Small intestine (tissue), 7 donors: ENCODE results near the gene GNAQ. TPM values are rescaled to one million over a fixed set of nuclear protein-coding genes. Genes with fewer than 3 reads are reported as not detected.
A peak's percentile ranks its signal among the peaks of the same experiment; 100 is the strongest.
"Not testable (repeated sequence)": the region's sequence is repeated elsewhere in the genome, so short reads cannot be mapped to it uniquely, and the experiment has no call there.

Source experiments
- DNase-seq, 2 donors: peaks; one replicate each; pipeline versions ENCODE4 v3.0.0 to v3.0.0-alpha.2; 2013
- FAIRE-seq: peaks from 2 replicates; lab custom pipeline; 2012; peaks lifted over from hg19 to GRCh38; lab: Jason Lieb, UNC
- H3K27ac ChIP-seq, 3 donors: one replicate each; pipeline ENCODE4 v1.5.1; 2013; ENCODE audit warnings: low read length in 2 of 3, mild to moderate bottlenecking in 2 of 3, control low read depth in 1 of 3, inconsistent platforms in 1 of 3, low read depth in 1 of 3, moderate library complexity in 1 of 3
- H3K27me3 ChIP-seq, 3 donors: one replicate each; pipeline ENCODE4 v1.6.1; 2013; ENCODE audit warnings: low read length in 3 of 3, inconsistent platforms in 1 of 3; ENCODE audit not compliant: control insufficient read depth in 3 of 3, insufficient read depth in 3 of 3
- H3K36me3 ChIP-seq, 3 donors: one replicate each; pipeline ENCODE4 v1.6.1; 2013; ENCODE audit warnings: low read length in 3 of 3, inconsistent platforms in 1 of 3, low read depth in 1 of 3, mild to moderate bottlenecking in 1 of 3, moderate library complexity in 1 of 3; ENCODE audit not compliant: control insufficient read depth in 3 of 3, insufficient read depth in 2 of 3
- H3K4me1 ChIP-seq, 3 donors: one replicate each; pipeline ENCODE4 v1.6.1; 2013; ENCODE audit warnings: low read length in 2 of 3, inconsistent platforms in 1 of 3, low read depth in 1 of 3, mild to moderate bottlenecking in 1 of 3, moderate library complexity in 1 of 3; ENCODE audit not compliant: control insufficient read depth in 3 of 3, insufficient read depth in 2 of 3
- H3K4me3 ChIP-seq, 3 donors: one replicate each; pipeline ENCODE4 v1.5.1; 2013; ENCODE audit warnings: low read length in 3 of 3, control low read depth in 1 of 3, inconsistent platforms in 1 of 3, low read depth in 1 of 3, mild to moderate bottlenecking in 1 of 3, moderate library complexity in 1 of 3
- H3K9me3 ChIP-seq, 2 donors: one replicate each; pipeline ENCODE4 v1.6.1; 2013; ENCODE audit warnings: low read depth in 1 of 2, low read length in 1 of 2; ENCODE audit not compliant: control insufficient read depth in 2 of 2, insufficient read depth in 1 of 2
- WGBS, 3 donors: extraction: QIAGEN DNeasy Blood & Tissue Kit; methylation state at CpG; one replicate each; pipeline ENCODE4 v1.1.7; 2013; 5-methylcytosine and 5-hydroxymethylcytosine counted together
- polyA plus RNA-seq, 4 donors: library from polyadenylated mRNA; stranded (reverse) in 3 of 4; unstranded in 1 of 4; fragments of 200-250 nt in 3 of 4; fragments of 120-200 nt in 1 of 4; gene quantifications; one replicate each; pipeline versions ENCODE4 v1.2.1 to v1.2.3, GENCODE V29; 2013
- donor health status: healthy with polysubstance abuse.
- donor health status: control.
- donor health status: control.
- donor health status: Bipolar disorder and iron deficiency.
- donor health status: healthy.

GNAQ gene
- polyA plus RNA-seq, 4 donors, result 10.0 to 32.3 (median 15.6) TPM

DNA sequence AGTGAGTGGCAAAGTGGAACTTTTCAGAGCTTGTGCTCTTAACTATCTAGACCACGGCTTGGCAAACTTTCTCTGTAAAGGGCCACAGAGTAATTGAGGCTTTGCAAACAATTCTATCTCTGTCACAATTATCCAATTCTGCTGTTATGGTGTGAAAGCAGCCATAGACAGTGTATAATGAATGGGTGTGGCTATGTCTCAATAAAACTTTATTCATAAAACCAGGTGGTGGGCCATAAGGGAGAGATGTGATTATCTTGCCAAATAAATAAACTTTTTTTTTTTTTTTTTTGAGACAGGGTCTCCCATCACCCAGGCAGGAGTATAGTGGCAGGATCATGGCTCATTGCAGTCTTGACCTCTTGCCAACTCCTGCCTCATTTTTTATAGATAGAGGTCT lies 304.8 kb downstream of the GNAQ start:
- Histone ChIP-seq H3K4me3 (no peak overlapping the region), H3K27ac (no peak overlapping the region), H3K4me1 (no peaks in the 10 kb centered on the region), H3K27me3 (no peaks in the 10 kb centered on the region), H3K36me3 (peaks cover 12 to 23% (median 13%) of the 10 kb centered on the region in 3 donors), H3K9me3 (peaks cover 0 to 5% of the 10 kb centered on the region in 2 donors)
- 80 to 88% (median 82%) methylated on average over 1 of the region's 1 CpG for WGBS, 3 donors
- FAIRE-seq, result no peak
- no peak for DNase-seq

DNA sequence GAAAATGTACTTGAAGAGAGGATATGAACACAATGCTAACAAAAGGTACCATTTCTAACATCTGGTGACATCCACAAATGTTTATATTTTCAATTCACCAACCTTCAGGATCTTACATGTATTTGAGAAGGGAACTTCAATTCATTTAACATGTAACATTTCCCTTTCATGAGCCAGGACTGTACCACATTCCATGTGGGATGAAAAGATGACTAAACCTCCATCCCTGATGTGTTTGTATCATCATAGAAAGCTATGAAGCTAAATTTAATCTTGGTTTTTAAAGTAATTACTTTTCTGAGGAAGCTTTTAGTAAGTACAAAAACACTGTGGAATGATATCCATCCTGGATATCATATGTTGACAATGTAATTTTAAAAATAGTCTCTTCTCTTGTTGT lies 305.3 kb downstream of the GNAQ start:
- no peaks in the 10 kb centered on the region for H3K4me1 ChIP-seq
- FAIRE-seq (no peak), DNase-seq (no peak)
- no peak overlapping the region for H3K27ac ChIP-seq
- peaks cover 0 to 5% of the 10 kb centered on the region in 2 donors for H3K9me3 ChIP-seq
- no peaks in the 10 kb centered on the region for H3K27me3 ChIP-seq
- no peak overlapping the region for H3K4me3 ChIP-seq
- H3K36me3 ChIP-seq, result peaks cover 12 to 22% (median 13%) of the 10 kb centered on the region in 3 donors

DNA sequence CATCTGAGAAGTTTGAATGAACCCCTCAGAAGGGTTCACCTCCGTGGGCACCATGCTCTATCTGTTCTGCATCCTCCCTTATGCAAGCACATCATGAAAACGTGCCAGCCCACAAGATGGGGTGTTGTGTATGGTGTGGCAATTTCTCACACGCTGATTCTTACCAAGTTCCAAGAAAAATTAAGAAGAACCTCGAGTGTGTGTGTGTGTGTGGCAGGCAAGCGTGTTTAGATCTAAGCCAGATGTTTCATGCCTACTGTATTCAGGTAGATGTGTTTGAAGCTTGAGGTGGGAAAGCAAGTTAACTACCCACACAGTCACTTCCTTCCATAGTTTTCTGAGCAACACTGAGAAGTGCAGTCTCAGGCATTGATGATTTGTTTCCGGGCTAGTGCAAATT lies 305.8 kb downstream of the GNAQ start:
- peaks cover 12 to 21% (median 13%) of the 10 kb centered on the region in 3 donors for H3K36me3 ChIP-seq
- H3K9me3 ChIP-seq, result peaks cover 0 to 5% of the 10 kb centered on the region in 2 donors
- no peak overlapping the region for H3K27ac ChIP-seq
- H3K4me3 ChIP-seq, result no peak overlapping the region
- DNase-seq (no peak), FAIRE-seq (no peak)
- no peaks in the 10 kb centered on the region for H3K4me1 ChIP-seq
- 72 to 84% (median 75%) methylated on average over 6 of the region's 6 CpGs for WGBS, 3 donors
- H3K27me3 ChIP-seq, result no peaks in the 10 kb centered on the region

DNA sequence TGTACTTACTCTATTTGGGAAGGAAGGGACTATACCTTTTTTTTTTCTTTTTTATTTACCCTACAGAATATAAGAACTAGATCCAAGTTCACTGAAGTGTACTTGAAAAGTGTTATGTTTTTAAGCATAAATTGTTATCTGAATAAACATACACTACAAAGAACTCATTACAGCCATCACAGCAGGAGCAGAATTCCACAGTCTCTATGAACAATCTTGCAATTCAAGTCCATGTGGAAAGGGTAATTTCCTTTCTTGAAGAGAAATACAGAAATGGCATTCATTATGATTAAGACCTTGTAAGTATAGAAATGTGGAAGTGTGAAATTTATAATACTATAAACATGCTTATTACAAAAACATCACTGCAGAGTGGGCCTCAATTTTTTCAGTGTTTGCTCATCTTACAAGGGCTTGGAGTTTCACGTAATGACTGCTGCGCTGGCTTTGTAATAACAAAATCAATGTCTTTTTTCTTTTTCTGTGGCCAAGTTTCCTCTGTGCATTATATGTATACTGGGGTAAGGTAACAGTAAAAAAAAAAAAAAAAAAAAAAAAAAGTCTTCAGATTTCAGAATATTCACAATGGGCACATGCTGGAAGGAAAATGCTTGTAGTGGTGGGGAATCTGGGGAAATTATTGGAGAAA lies 306.4 kb downstream of the GNAQ start:
- H3K27ac ChIP-seq, result no peak overlapping the region
- H3K4me3 ChIP-seq, result no peak overlapping the region
- H3K27me3 ChIP-seq, result no peaks in the 10 kb centered on the region
- H3K9me3 ChIP-seq, result peaks cover 0 to 5% of the 10 kb centered on the region in 2 donors
- FAIRE-seq, result no peak
- WGBS, 3 donors, result 44 to 48% (median 48%) methylated on average over 2 of the region's 2 CpGs
- DNase-seq, result no peak
- H3K4me1 ChIP-seq, result no peaks in the 10 kb centered on the region
- H3K36me3 ChIP-seq, result peaks cover 12 to 21% (median 13%) of the 10 kb centered on the region in 3 donors

DNA sequence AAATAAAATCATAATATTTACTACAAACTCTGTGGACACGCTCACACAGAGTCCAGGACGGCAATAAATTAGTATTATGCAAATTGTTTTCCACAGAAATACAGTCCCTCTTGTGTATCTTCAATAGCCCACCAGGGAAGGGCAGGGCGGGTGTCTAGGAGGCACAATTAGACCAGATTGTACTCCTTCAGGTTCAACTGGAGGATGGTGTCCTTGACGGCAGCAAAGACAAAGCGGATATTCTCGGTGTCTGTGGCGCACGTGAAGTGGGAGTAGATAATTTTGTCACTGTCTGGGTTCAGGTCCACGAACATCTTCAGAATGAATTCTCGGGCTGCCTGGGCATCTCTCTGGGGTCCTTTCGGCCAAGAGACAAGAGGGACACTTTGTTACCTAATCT lies 310.5 kb downstream of the GNAQ start:
- H3K27me3 ChIP-seq, H3K4me1 ChIP-seq, H3K9me3 ChIP-seq, DNase-seq, FAIRE-seq, H3K27ac ChIP-seq, H3K4me3 ChIP-seq: not testable (repeated sequence)
- 91 to 94% (median 93%) methylated on average over 11 of the region's 11 CpGs for WGBS, 3 donors
- H3K36me3 ChIP-seq, result peaks cover 5 to 12% (median 5%) of the 10 kb centered on the region in 3 donors

DNA sequence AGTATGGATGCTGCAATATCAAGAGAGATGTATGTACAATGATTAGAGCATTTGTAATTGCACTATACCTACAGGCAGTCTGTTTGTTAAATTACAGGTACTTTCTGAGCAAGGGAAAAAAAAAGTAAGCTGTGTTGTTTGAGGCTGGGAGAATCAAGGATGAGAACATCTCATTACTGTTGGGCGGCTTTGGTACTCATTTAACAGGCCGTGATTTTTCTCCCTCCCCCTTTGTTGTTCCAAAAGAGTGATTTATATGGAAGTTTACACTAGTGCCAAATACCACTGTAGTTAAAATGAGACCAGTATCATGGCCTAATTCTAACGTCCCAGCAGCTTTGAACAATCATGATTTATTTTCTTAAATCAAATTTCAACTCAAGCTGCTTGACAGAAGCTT lies 312.3 kb downstream of the GNAQ start:
- Histone ChIP-seq H3K27me3 (no peaks in the 10 kb centered on the region), H3K4me3 (no peak overlapping the region), H3K36me3 (peaks cover 0 to 9% (median 0%) of the 10 kb centered on the region in 3 donors), H3K27ac (no peak overlapping the region), H3K9me3 (peaks cover 0 to 5% of the 10 kb centered on the region in 2 donors), H3K4me1 (no peaks in the 10 kb centered on the region)
- FAIRE-seq (no peak), DNase-seq (no peak)
- 70 to 97% (median 88%) methylated on average over 3 of the region's 3 CpGs for WGBS, 3 donors

DNA sequence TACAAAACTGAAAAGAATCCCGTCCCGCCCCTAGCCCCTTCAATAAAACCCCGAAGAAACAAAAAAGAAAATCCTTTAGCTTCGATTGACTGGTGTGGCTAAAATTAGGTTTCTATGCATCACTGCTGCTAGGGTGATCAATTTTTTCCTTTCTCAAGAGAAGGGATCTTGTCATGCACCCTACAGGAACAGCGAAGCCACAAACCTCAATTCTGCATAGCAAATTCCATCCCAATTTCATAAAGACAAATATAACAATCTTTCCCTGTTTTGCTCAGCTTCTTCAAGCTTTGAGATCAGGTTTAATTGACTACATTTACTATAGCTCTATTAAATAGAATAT lies 313.3 kb downstream of the GNAQ start:
- not testable (repeated sequence) for H3K4me1 ChIP-seq, FAIRE-seq, H3K27me3 ChIP-seq, H3K9me3 ChIP-seq, DNase-seq, H3K36me3 ChIP-seq, H3K27ac ChIP-seq, H3K4me3 ChIP-seq
- WGBS, 3 donors, result 70 to 82% (median 79%) methylated on average over 5 of the region's 5 CpGs

DNA sequence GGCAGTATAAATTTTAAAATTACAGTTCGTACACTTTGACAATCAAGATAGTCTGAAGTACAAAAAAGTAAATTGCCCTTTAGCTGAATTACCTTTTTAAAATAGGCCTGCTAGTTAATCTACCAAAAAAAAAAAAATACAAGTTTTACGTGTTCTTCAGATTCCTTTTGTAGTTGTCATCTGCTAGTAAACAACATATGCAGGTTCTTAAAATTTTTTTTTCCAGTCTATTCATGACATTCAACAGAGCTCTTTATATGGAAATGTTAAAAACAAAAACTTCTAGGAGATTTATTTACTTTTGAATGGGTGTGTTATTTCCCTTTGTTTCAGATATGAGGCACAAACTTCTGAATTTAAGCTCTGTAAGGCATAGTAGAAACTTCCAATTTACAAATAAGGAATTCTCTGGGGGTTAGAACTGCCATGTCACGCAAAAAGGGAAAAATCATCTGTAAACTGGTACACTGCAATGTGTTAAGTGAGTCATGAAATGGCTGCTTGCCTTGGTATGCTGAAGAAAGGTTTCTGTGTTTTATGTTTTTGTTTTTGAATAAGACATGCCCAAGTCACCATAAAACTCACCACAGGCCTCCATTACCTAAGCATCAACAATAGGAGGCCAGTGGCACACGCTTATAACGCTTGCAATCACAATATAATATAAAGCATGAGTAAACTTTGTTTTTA lies 313.9 kb downstream of the GNAQ start:
- not testable (repeated sequence) for H3K27ac ChIP-seq, H3K4me1 ChIP-seq, DNase-seq, H3K27me3 ChIP-seq, H3K4me3 ChIP-seq, H3K9me3 ChIP-seq, H3K36me3 ChIP-seq
- 74 to 89% (median 86%) methylated on average over 4 of the region's 5 CpGs for WGBS, 3 donors
- peak; percentile 15 for FAIRE-seq
